H1 (cell line): ENCODE measurements around the gene CNOT8.

ENCODE experiments used
- ATF3 ChIP-seq: IDR thresholded peaks from 2 replicates; pipeline ENCODE4 v1.6.1; 2011; ENCODE audit warnings: low read depth, mild to moderate bottlenecking, low read length; ENCODE audit not compliant: insufficient read depth
- CTCF ChIP-seq, 3 experiments: IDR thresholded peaks; 1 replicate in 2 of 3; 2 replicates in 1 of 3; pipeline versions ENCODE4 v1.5.1 to v1.6.1; 2011; ENCODE audit warnings: low read length in 3 of 3, mild to moderate bottlenecking in 3 of 3, inconsistent platforms in 2 of 3, low read depth in 1 of 3, moderate library complexity in 1 of 3; ENCODE audit not compliant: insufficient read depth in 1 of 3; ENCODE audit errors: control extremely low read depth in 1 of 3
- EP300 ChIP-seq, 2 experiments: IDR thresholded peaks; 1 replicate in 1 of 2; 2 replicates in 1 of 2; pipeline ENCODE4 v1.6.1; 2011 to 2012; ENCODE audit warnings: low read depth in 2 of 2, low read length in 2 of 2, mild to moderate bottlenecking in 2 of 2, borderline replicate concordance in 1 of 2, inconsistent platforms in 1 of 2, moderate library complexity in 1 of 2
- MAX ChIP-seq: IDR thresholded peaks from 2 replicates; pipeline ENCODE4 v1.6.1; 2012; ENCODE audit warnings: inconsistent platforms
- RFX5 ChIP-seq: IDR thresholded peaks from 2 replicates; pipeline ENCODE4 v1.6.1; 2011; ENCODE audit warnings: low read depth, low read length, improper control_type of control experiment, borderline replicate concordance
- RNF2 ChIP-seq: fragments of 200-900, 300-1000 bp; sonication (generic); IDR thresholded peaks from 2 replicates; pipeline ENCODE4 v1.7.1; 2016; ENCODE audit warnings: borderline replicate concordance, low read depth, mild to moderate bottlenecking, antibody characterized with exemption, low read length; ENCODE audit not compliant: poor library complexity, severe bottlenecking; ENCODE audit errors: missing control alignments
- SIN3A ChIP-seq, 2 experiments: IDR thresholded peaks in 1 of 2; conservative IDR thresholded peaks in 1 of 2; 2 replicates each; pipeline ENCODE4 v1.6.1; 2011 to 2012; ENCODE audit warnings: low read length in 2 of 2, improper control_type of control experiment in 1 of 2, low read depth in 1 of 2, mild to moderate bottlenecking in 1 of 2
- SP1 ChIP-seq: IDR thresholded peaks from 2 replicates; pipeline ENCODE4 v1.6.1; 2011; ENCODE audit warnings: low read depth, low read length

GRCh38 chr5:154898210-154898609 lies 39.8 kb downstream of the CNOT8 start:
- TF ChIP-seq RFX5, result no peak
- TF ChIP-seq CTCF (IDR thresholded peaks at IDR 0.05; ENCODE audit: control extremely low read depth in 1 of 3, insufficient read depth in 1 of 3, low read depth in 1 of 3, low read length in 3 of 3), result no peak
- TF ChIP-seq RNF2, result no peak
- TF ChIP-seq SP1, result no peak
- TF ChIP-seq SIN3A (conservative IDR thresholded peaks at IDR 0.05 in 1 of 2, IDR thresholded peaks at IDR 0.05 in 1 of 2; ENCODE audit: low read depth in 1 of 2, low read length in 2 of 2), result no peak
- TF ChIP-seq ATF3, result no peak
- no peak for TF ChIP-seq MAX
- TF ChIP-seq EP300 (IDR thresholded peaks at IDR 0.05; ENCODE audit: borderline replicate concordance in 1 of 2, low read depth in 2 of 2, low read length in 2 of 2), result no peak
